GM18507 (cell line): ENCODE data around the gene PLA2G4E.

Experiments
- DNase-seq: peaks from one replicate; pipeline ENCODE4 v3.0.0; 2011; ENCODE audit warnings: low read depth; ENCODE audit not compliant: insufficient read length; ENCODE audit errors: extremely low spot score
- FAIRE-seq: peaks from 2 replicates; lab custom pipeline; 2011; peaks lifted over from hg19 to GRCh38; lab: Jason Lieb, UNC

Gene PLA2G4E

DNA sequence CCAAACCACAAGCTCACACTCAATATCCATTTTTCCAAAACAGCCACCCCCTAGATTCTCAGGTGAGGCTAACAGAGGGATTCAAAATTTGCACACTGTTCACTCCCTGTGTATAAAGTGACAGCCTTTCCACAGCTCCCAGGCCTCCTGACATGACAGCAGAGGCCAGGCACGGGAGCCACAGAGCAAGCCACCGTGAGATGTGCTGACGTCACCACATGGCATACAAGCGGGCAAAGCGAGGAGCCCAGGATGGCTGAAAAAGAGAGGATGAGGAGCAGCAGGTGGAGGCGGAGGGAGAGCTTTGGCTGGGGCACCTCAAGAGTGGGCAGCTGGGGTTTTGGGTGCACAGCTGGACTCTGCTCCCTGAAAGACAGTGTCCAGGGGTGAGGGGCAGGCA lies 75.6 kb downstream of the PLA2G4E start:
- FAIRE-seq: no peak
- DNase-seq: no peak

DNA sequence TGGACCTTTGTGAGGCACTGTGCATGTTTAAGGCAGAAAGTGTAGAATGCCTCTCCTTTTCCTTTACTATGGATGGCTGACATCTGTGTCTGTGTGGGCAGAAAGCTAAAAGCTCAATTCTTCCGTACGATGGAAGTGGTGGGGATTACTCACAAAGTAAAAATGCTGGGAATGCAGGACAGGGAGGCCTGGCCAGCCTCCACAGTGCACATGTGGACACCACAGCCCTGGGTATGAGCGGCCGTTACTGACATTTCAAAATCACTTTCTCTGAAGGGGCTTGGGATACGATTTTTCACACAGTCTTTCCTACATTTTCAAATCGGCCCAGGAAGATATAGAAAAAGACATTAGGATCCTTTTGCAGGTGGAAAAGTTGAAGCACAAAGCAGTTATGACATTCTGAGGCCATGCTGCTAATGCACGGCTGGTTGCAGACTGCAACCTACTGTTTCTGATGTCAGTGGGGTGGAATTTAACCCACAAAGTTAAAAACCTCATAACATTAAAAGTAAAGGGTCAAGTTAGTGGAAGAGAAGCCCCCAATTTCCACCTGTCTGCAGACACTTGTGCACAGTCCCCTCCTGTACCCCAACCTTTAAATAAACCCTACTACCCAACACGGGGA lies 76.4 kb downstream of the PLA2G4E start:
- FAIRE-seq: no peak
- DNase-seq: no peak

DNA sequence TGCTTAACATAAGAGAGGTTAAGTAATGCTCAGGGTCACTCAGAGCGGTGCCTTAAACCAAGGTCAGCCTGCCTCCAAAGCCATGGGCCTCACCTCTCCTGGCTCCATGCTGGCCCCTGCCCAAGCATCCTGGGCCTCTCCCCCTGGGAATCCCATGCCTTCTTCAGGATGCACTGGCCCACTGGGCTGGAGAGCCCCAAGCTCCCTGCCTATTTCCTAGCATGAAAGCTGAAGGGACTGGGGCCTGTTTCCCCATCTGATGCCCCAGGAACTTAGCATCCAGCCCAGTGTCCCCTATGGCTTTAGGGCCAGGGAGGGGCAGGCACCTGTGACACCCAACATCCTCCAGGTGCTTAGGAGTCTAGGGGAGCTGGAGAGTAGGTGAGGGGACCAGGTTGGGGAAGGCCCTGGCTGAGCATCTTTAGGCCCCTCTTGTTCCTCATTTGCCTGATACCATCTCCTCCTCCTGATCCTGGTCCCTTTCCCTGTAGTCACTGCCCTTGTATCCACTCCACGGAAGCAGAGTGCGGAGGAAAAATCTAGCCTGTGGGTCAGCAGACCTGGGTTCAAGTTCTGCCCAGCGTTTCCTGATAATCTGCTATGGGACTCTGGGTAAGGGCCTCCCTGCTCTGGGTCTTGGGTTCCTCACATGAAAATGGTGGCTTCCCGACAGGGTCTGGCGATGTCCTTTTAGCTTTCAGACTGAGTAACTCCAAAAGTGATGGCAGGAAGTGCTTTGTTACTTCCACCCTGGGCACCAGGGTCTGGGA lies 77.1 kb downstream of the PLA2G4E start:
- no peak for DNase-seq
- FAIRE-seq: no peak

DNA sequence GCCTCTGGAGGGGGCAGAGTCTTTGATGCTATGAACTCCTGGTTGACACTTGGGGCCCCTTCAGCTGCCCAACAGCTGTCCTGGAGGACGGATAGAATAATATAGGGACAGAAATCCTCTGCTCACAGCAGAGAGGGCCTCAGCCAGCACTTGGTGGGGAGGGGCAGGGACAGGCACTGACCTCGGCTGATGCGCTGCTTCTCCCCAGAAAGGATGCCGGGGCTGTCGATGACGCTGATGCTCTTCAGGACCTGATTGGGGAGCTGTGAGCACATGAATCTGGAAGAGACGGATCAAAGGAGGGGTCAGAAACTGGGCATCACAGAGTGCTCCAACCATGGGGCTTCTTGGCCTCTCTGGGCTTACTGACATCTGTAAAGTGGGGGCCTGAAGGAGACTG lies 78.0 kb downstream of the PLA2G4E start:
- no peak for FAIRE-seq

DNA sequence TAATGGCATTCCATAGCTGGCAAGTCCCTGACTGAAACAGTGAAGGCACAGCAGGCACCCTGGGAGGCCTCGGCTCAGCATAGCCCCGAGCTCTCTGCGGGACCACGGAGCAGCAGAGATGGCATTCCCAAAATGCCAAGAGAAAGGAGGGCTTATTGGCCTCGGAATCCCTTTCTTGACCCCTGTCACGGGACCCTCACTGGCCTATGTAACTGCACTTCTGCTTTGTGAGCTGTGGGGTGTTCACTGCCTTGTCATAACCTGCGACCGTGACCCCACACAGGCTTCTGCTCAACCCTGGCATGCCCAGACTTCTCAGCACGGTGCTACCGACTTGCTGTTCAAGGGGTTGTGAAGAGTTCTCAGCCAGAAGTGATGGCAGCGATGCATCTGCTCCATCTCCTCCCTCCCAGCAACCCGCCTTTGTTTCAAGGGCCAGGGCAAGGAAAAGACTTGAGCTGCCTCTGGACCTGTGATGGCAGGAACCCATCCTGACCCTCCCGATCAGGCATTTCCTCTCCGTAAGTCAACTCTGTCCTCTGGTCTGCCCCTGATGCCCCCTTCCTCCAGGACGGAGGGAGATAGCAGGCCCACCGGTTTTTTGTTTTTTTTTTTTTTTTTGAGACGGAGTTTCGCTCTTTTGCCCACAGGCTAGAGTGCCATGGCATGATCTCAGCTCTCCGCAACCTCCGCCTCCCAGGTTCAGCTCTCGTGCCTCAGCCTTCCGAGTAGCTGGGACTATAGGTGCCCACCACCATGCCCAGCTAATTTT lies 79.0 kb downstream of the PLA2G4E start:
- no peak for DNase-seq
- FAIRE-seq: no peak

More for the DNA sequence above, 78.0 kb downstream of the PLA2G4E start:
- DNase-seq: no peak

DNA sequence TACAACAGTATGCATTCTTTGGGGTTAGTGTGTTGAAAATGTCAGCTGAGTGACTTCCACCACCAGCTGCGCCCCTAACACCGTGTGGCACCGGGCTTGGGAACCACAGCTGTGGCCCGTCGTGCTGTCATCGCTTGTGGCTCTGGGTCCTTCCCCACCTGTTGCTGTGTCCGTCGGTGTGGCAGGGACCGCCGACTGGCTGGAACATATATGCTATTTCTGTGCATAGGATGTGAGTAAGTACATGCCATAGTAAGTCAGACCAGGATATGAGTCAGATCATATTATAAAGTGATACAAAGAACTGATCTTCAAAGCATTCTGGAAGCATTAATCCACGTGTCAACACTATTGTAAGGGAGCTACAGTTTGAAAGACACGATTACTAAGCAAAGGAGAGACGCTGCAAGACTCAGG lies 80.4 kb downstream of the PLA2G4E start:
- no peak for FAIRE-seq
- no peak for DNase-seq

DNA sequence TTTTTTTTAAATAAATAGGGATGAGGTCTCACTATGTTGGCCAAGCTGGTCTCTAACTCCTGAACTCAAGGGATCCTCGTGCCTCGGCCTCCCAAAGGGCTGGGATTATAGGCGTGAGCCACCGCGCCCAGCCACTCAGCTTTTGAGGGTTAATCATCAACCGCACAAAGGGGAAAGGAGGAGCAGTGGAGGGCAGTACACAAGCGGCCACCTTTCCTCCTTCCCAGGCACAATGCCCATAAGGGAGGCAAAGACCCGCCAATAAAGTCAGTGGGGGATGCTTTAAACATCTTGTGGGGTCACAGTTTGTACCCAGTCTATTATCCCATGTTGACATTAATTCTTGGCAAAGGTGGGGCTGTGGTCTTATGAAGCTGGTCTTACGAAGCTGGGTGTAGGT lies 80.9 kb downstream of the PLA2G4E start:
- DNase-seq: no peak
- FAIRE-seq: no peak

DNA sequence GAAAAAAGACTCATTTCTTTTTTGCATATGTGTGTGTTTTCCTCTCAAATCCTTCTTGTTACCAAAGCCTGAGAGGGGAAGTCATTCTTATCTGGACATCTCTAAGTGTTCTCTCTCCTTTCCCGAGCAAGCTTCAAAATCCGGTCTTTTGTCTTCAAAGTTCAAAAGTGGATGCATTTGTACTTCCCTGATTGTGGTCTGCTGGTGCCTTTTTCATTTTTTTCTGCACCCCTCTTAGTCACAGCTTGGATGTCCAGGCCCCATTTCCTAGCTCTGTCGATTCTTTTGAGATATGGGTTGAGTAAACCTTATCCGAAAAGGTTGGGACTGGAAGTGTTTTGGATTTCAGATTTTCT lies 83.3 kb downstream of the PLA2G4E start:
- DNase-seq: no peak
- FAIRE-seq: no peak

DNA sequence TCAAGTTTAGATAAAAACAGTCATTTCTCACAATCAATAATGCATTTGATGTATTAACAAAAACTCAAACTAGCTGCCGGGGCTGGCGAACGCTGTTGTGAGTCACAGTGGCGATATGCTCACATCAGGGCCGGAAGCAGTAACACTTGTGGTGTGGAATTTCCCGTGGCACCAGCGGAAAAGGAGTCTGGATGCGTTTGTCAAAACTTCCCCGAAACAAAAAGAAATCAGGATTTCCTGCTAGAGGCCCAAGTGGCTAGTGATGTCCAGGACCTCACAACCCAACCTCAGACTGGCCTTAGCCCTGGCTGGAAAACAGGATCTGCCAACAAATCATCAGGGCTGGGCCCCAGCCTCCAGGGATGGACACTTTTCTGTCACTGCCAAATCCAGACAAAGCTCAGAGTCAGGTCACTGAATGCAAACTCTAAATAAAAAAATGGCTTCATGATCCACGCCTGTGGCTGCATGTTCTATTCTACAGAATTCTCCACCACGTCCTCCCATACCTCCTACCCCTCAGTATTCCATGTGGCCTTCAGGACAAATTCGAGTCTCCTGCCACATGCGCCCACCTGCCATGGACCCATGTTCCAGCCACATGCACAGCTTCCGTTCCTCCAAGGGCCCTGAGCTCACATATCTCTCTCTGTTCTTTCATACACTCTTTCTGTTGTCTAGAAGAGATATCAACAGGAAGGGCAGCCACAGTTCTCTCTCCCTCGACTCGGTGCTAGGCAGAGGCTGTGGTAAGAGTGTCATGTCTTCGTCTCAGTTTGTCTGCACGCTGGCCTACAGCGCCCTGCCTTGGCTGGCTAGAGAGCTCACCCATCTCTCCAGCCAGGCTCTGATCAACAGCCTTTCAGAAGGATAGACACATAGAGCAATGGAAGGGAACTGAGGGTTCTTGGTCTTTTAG lies 83.9 kb downstream of the PLA2G4E start:
- DNase-seq (no peak), FAIRE-seq (no peak)

DNA sequence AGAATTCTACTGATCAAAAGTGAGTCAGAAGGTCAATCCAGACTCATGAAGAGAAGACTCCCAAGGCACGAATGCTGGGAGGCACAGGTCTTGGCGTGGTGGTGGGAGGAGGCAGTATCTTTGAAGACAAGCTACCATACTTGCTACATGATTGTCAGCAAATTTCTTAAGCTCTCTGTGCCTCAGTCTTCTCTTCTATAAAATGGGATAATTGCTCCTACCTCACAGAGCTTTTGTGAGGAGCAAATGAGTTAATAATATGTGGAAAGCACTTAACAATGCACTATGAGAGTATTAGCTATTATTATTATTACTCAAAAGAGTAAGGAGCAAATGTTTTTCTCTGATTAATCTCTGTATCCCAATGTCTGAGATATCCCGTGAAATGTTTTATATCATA lies 84.7 kb downstream of the PLA2G4E start:
- no peak for DNase-seq
- no peak for FAIRE-seq

DNA sequence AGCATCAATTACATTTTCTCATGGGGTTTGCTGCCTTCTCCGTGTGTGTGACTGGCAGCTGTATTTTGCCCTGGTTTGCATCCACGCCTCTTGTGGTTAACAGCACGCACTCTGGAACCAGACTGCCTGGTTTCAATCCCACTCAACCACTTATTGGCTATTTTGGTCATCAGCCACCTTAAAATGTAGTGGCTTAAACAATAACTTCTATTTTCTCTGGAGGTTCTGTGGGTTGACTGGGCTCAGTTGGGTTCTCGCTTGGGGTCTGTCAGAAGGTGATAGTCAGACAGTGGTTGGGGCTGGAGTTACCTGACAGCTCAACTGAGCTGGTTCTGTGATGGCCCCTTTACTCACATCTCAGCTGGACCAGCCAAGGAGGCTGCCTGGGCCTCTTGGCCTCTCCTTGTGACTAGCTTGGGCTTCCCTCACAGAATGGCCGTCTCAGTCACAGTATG lies 85.2 kb downstream of the PLA2G4E start:
- no peak for DNase-seq
- peak; percentile 73 for FAIRE-seq

DNA sequence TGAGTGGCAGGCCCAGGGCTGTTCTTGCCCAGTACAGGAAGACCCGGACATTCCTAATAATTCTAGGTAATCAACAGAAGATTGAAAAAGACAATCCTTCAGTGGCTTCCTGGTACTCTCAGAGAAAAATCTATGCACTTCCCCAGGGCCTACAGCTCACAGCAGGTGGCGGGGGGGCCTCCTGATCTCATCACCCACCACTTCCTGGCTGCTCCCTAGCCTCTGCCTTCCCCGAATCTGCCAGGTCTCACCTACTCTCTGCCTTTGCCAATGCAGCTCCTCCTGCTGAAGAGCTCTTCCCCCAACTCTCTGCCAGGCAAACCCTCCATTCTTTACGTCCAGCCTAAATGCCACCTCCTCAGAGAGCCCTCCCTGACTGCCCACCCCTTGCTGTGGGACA lies 86.0 kb downstream of the PLA2G4E start:
- peak; percentile 61 for FAIRE-seq
- DNase-seq: no peak

DNA sequence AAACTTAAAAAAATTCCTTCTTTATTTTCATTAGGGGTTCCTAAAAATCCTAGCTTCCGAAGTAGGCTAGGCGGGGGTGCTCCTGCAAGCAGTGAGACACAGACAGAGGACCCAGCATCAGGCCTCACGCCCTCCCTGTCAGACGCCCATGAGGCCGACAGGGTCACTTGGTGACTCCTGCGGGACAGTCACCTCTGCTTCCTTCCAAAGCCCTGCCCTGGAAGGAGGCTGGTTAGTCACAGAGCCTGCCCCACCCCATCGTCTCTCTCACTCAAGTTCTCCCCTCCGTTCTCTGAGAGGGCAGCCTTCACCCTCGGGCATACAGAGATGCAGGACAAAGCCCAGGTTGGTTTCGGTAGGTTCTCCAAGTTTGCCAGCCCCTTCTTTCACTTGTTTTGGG lies 87.1 kb downstream of the PLA2G4E start:
- DNase-seq (no peak), FAIRE-seq (no peak)

DNA sequence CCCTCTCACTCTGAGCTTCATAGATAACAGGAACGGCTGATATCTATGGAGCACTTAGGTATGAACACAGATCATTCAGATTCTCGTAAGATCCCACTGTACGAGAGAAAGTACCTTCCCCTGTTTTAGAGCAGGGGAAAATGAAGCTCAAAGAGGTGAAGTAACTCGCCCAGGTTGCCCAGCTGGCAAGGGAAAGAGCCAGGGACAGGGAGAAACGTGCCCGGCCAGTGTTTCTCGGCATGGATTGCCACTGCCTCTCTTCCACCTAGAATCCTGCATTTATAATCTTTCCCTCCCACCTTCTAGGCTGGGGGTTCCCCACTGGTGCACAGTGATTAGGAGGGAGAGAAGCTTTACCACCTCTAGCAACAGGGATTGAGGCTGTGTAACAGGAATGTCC lies 87.5 kb downstream of the PLA2G4E start:
- DNase-seq (no peak), FAIRE-seq (no peak)

DNA sequence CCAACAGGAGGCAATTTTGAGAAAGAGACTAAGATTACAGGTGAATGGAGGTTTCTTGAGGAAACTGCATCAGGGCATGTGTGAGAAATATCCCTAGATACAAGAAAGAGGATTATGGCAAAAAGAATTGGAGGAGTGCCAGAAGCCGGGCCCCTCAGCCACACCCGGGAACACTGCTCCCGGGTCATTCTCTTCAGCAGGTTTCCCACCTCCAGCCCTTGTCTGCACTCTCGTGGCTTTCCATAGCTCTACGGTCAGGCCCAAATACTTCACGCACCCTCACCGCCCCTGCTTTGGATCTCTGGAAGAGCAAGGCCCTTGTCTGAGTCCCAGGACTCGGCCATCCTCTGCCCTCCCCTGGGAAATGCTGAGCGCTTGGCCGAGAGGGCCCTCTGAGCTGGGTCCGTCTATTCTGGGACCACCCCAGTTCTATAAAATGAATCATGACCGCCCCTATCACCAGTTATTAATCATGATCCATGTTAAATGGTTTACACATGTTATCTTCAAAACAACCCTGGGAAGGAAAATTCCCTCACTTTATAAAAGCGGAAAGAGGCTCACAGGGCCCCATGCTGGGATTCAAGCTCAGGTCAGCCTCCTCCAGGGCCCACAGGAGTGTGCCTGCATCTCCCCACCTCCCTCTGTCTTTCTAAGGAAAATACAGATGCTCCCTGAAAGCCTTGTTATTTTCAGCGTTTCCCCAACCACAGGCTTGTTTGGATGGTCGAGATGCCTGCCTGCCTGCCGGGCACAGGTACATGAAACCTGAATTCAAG lies 88.1 kb downstream of the PLA2G4E start:
- FAIRE-seq: no peak

DNA sequence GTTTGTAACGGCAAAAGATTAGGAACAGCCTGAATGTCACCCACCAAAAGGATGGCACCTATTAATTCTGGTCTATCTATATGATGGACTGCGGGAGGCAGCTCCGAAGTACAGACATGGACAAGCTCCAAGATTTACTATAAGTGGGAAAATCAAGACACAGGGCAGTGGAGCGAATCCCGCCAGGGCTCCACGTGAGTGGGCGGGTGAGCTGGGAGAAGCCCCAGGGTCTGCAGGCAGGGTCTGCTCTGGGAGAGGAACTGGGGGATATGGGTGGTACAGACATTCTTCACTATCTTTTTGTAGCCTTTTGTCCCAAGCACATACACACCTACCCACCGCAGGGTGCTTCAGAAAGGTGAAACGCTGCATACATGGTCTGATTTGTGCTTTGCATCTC lies 88.7 kb downstream of the PLA2G4E start:
- FAIRE-seq (no peak), DNase-seq (no peak)

More for the DNA sequence above, 88.1 kb downstream of the PLA2G4E start:
- DNase-seq: no peak
